Keratinocyte (primary cell): ENCODE measurements around the gene USP50. TPM values are rescaled to one million over a fixed set of nuclear protein-coding genes. Genes with fewer than 3 reads are reported as not detected.
"Not testable (repeated sequence)": the region's sequence is repeated elsewhere in the genome, so short reads cannot be mapped to it uniquely, and the experiment has no call there.

Experiments
- DNase-seq: peaks from one replicate; pipeline ENCODE4 v3.0.0-alpha.2; 2011; ENCODE audit warnings: low read depth, missing footprints, low spot score
- FAIRE-seq: peaks from 2 replicates; lab custom pipeline; 2011; peaks lifted over from hg19 to GRCh38; lab: Jason Lieb, UNC
- H2AFZ ChIP-seq: 2 replicates; pipeline ENCODE4 v1.6.0; 2012; ENCODE audit warnings: low read length, control low read depth, inconsistent platforms; ENCODE audit not compliant: control insufficient read depth
- H3K27ac ChIP-seq: 2 replicates; pipeline ENCODE4 v1.5.1; 2011; ENCODE audit warnings: low read length; ENCODE audit not compliant: control insufficient read depth, insufficient read depth
- H3K27me3 ChIP-seq: 3 replicates; pipeline ENCODE4 v1.6.0; 2011; ENCODE audit warnings: low read length; ENCODE audit not compliant: control insufficient read depth, insufficient read depth; ENCODE audit errors: extremely low read depth
- H3K36me3 ChIP-seq, 2 experiments: 2 replicates in 1 of 2; 3 replicates in 1 of 2; pipeline ENCODE4 v1.5.1; 2011; ENCODE audit warnings: low read length in 2 of 2, mild to moderate bottlenecking in 1 of 2; ENCODE audit not compliant: control insufficient read depth in 2 of 2, insufficient read depth in 2 of 2; ENCODE audit errors: extremely low read depth in 1 of 2
- H3K4me1 ChIP-seq: 3 replicates; pipeline ENCODE4 v1.5.1; 2011; ENCODE audit warnings: low read length; ENCODE audit not compliant: control insufficient read depth, insufficient read depth; ENCODE audit errors: extremely low read depth
- H3K4me2 ChIP-seq: 3 replicates; pipeline ENCODE4 v1.6.0; 2011; ENCODE audit warnings: low read depth, low read length; ENCODE audit not compliant: control insufficient read depth, insufficient read depth; ENCODE audit errors: extremely low read depth
- H3K4me3 ChIP-seq, 3 experiments: fragments of 200-600 bp in 1 of 3; sonication (generic) in 1 of 3; 2 replicates in 2 of 3; 3 replicates in 1 of 3; pipeline ENCODE4 v1.5.1; 2011 to 2016; ENCODE audit warnings: low read length in 3 of 3, mild to moderate bottlenecking in 3 of 3, control low read depth in 2 of 3, inconsistent platforms in 1 of 3, low read depth in 1 of 3, mixed read lengths in 1 of 3, mixed run types in 1 of 3, moderate library complexity in 1 of 3; ENCODE audit not compliant: control insufficient read depth in 2 of 3, insufficient read depth in 2 of 3; ENCODE audit errors: extremely low read depth in 1 of 3
- H3K79me2 ChIP-seq: 2 replicates; pipeline ENCODE4 v1.6.0; 2012; ENCODE audit warnings: low read length; ENCODE audit not compliant: control insufficient read depth, insufficient read depth
- H3K9ac ChIP-seq: 3 replicates; pipeline ENCODE4 v1.6.0; 2011; ENCODE audit warnings: low read length; ENCODE audit not compliant: control insufficient read depth, insufficient read depth; ENCODE audit errors: extremely low read depth
- H3K9me1 ChIP-seq: 3 replicates; pipeline ENCODE4 v1.6.0; 2011; ENCODE audit warnings: low read length; ENCODE audit not compliant: control insufficient read depth, insufficient read depth; ENCODE audit errors: extremely low read depth
- H3K9me3 ChIP-seq: 2 replicates; pipeline ENCODE4 v1.5.1; 2012; ENCODE audit warnings: low read depth, low read length; ENCODE audit not compliant: control insufficient read depth
- H4K20me1 ChIP-seq: 3 replicates; pipeline ENCODE4 v1.6.0; 2011; ENCODE audit warnings: low read length; ENCODE audit not compliant: control insufficient read depth, insufficient read depth; ENCODE audit errors: extremely low read depth
- CTCF ChIP-seq, 3 experiments: IDR thresholded peaks in 1 of 3; conservative IDR thresholded peaks in 1 of 3; optimal IDR thresholded peaks in 1 of 3; 2 replicates in 2 of 3; 3 replicates in 1 of 3; pipeline versions ENCODE3 to v1.5.1; 2011; ENCODE audit warnings: low read length in 3 of 3, mild to moderate bottlenecking in 3 of 3, moderate library complexity in 2 of 3, control low read depth in 1 of 3, inconsistent platforms in 1 of 3; ENCODE audit not compliant: insufficient read depth in 2 of 3; ENCODE audit errors: extremely low read depth in 1 of 3
- EZH2 ChIP-seq: IDR thresholded peaks from one replicate; pipeline ENCODE4 v1.6.1; 2012; ENCODE audit warnings: inconsistent platforms, mild to moderate bottlenecking, low read length, moderate library complexity
- dilution Hi-C: fragments of 300-500 bp; cut with MboI; formaldehyde crosslinking; loops from one replicate; pipeline ENCODE4 v1.7.0; 2020; ENCODE audit warnings: low sequenced_read_pairs; ENCODE audit not compliant: extremely low pct_ligation_motif_present
- polyA plus RNA-seq, 5 experiments: library from polyadenylated mRNA; depleted of rRNA in 3 of 5; stranded (reverse) in 3 of 5; stranded (forward) in 1 of 5; unstranded in 1 of 5; fragments of >200 nt; gene quantifications; 1 replicate in 1 of 5; 2 replicates in 3 of 5; 3 replicates in 1 of 5; pipeline versions ENCODE4 v1.2.1 to v1.2.3, GENCODE V29; 2011 to 2012; ENCODE audit warnings: missing spikeins in 2 of 5, low read depth in 1 of 5, low replicate concordance in 1 of 5

Gene USP50
- polyA plus RNA-seq, 1 donor (not counting 4 experiments of a cell fraction or from before 2014, with no cell fraction given) = not detected

GRCh38 chr15:50506121-50506520, 40.3 kb downstream of the USP50 start:
- no peak for TF ChIP-seq EZH2
- no peak for TF ChIP-seq CTCF (optimal IDR thresholded peaks at IDR 0.05 in 1 of 3, IDR thresholded peaks at IDR 0.05 in 1 of 3, conservative IDR thresholded peaks at IDR 0.05 in 1 of 3; ENCODE audit: extremely low read depth in 1 of 3, insufficient read depth in 2 of 3, low read length in 3 of 3)
- Histone ChIP-seq H3K4me2 (no peak overlapping the region), H4K20me1 (no peaks in the 10 kb centered on the region), H3K9me1 (no peaks in the 10 kb centered on the region), H3K27me3 (no peaks in the 10 kb centered on the region), H3K4me1 (no peaks in the 10 kb centered on the region), H2AFZ (no peak overlapping the region), H3K36me3 (peaks cover 2 to 3% of the 10 kb centered on the region in 2 experiments), H3K79me2 (no peaks in the 10 kb centered on the region), H3K4me3 (no peak overlapping the region), H3K9me3 (no peaks in the 10 kb centered on the region), H3K27ac (no peak overlapping the region), H3K9ac (no peak overlapping the region)
- no peak for FAIRE-seq
- dilution Hi-C loops = no loop called here
- DNase-seq = no peak

GRCh38 chr15:50505656-50506055, 40.8 kb downstream of the USP50 start:
- dilution Hi-C loops, H3K9ac ChIP-seq, H4K20me1 ChIP-seq, H3K4me3 ChIP-seq, H3K9me1 ChIP-seq, DNase-seq, H3K4me2 ChIP-seq, H3K9me3 ChIP-seq, H3K36me3 ChIP-seq, H2AFZ ChIP-seq, H3K79me2 ChIP-seq, H3K4me1 ChIP-seq, H3K27me3 ChIP-seq, H3K27ac ChIP-seq, FAIRE-seq: not testable (repeated sequence)

- TF ChIP-seq EZH2 (no peak), CTCF (optimal IDR thresholded peaks at IDR 0.05 in 1 of 3, IDR thresholded peaks at IDR 0.05 in 1 of 3, conservative IDR thresholded peaks at IDR 0.05 in 1 of 3; ENCODE audit: extremely low read depth in 1 of 3, insufficient read depth in 2 of 3, low read length in 3 of 3) (no peak)
- no peaks in the 10 kb centered on the region for H3K4me1 ChIP-seq
- no peaks in the 10 kb centered on the region for H3K9me1 ChIP-seq
- DNase-seq (no peak), FAIRE-seq (no peak)
- H3K36me3 ChIP-seq = peaks cover 8 to 17% of the 10 kb centered on the region in 2 experiments
- H3K4me2 ChIP-seq = no peak overlapping the region
- H3K27me3 ChIP-seq = no peaks in the 10 kb centered on the region
- no peaks in the 10 kb centered on the region for H3K9me3 ChIP-seq
- H4K20me1 ChIP-seq = no peaks in the 10 kb centered on the region
- H3K9ac ChIP-seq = no peak overlapping the region
- no peak overlapping the region for H3K4me3 ChIP-seq
- no peaks in the 10 kb centered on the region for H3K79me2 ChIP-seq
- no peak overlapping the region for H3K27ac ChIP-seq
- dilution Hi-C loops = no loop called here
- no peak overlapping the region for H2AFZ ChIP-seq
Measured at GRCh38 chr15:50503144-50503543, 43.3 kb downstream of the USP50 start.
